H1 (cell line): ENCODE data around the gene GREM2. TPM values are rescaled to one million over a fixed set of nuclear protein-coding genes. Genes with fewer than 3 reads are reported as not detected.

Experiments used
- CHD1 ChIP-seq: IDR thresholded peaks from 2 replicates; pipeline ENCODE4 v1.6.1; 2012; ENCODE audit warnings: low read depth, low read length, improper control_type of control experiment
- MAFK ChIP-seq: IDR thresholded peaks from 2 replicates; pipeline ENCODE4 v1.6.1; 2012; ENCODE audit warnings: low read depth, mild to moderate bottlenecking, improper control_type of control experiment, low read length
- POLR2AphosphoS5 ChIP-seq: IDR thresholded peaks from 2 replicates; pipeline ENCODE4 v1.6.1; 2011; ENCODE audit warnings: low read depth, low read length
- RNF2 ChIP-seq: fragments of 200-900, 300-1000 bp; sonication (generic); IDR thresholded peaks from 2 replicates; pipeline ENCODE4 v1.7.1; 2016; ENCODE audit warnings: borderline replicate concordance, low read depth, mild to moderate bottlenecking, antibody characterized with exemption, low read length; ENCODE audit not compliant: poor library complexity, severe bottlenecking; ENCODE audit errors: missing control alignments
- SIX5 ChIP-seq: IDR thresholded peaks from 2 replicates; pipeline ENCODE4 v1.6.1; 2011; ENCODE audit warnings: mild to moderate bottlenecking, low read depth, low read length
- TAF1 ChIP-seq: IDR thresholded peaks from 2 replicates; pipeline ENCODE4 v1.6.1; 2011; ENCODE audit warnings: mild to moderate bottlenecking, low read depth, low read length
- TBP ChIP-seq: IDR thresholded peaks from 2 replicates; pipeline ENCODE4 v1.6.1; 2011; ENCODE audit warnings: low read depth, low read length, improper control_type of control experiment
- TEAD4 ChIP-seq: IDR thresholded peaks from 2 replicates; pipeline ENCODE4 v1.6.1; 2012; ENCODE audit warnings: low read depth, low read length, inconsistent platforms, mixed read lengths
- YY1 ChIP-seq: IDR thresholded peaks from 2 replicates; pipeline ENCODE4 v1.6.1; 2011; ENCODE audit warnings: low read depth, mild to moderate bottlenecking, low read length
- polyA plus RNA-seq, 7 experiments: library from polyadenylated mRNA; depleted of rRNA in 3 of 7; stranded (reverse) in 5 of 7; unstranded in 2 of 7; fragments of >200 nt in 5 of 7; fragments of 200-250 nt in 2 of 7; gene quantifications; 1 replicate in 5 of 7; 2 replicates in 1 of 7; 4 replicates in 1 of 7; pipeline versions ENCODE4 v1.2.1 to v1.2.3, GENCODE V29; 2011 to 2013; ENCODE audit warnings: missing spikeins in 2 of 7, mixed read lengths in 2 of 7
- total RNA-seq: library from RNA; stranded (reverse); fragmentation: NEBNext Ultra II Directional; extraction: Animal tissue kit (Norgen Biotek cat#: 25700); gene quantifications from 2 replicates; pipeline ENCODE4 v1.2.1, GENCODE V29; 2021
- TF ChIP-seq, protein P1 (sequence below): fragments of 300-600 bp; sonication (generic); IDR thresholded peaks from 2 replicates; pipeline ENCODE4 v1.7.1; 2012; ENCODE audit warnings: low read length, moderate library complexity, mild to moderate bottlenecking, inconsistent platforms; ENCODE audit not compliant: insufficient replicate concordance

GREM2 gene
- total and polyA plus RNA-seq, 2 of the 8 experiments (the other 6 are each of a cell fraction or from before 2014, with no cell fraction given), result 0.05 TPM; not detected in 1

DNA sequence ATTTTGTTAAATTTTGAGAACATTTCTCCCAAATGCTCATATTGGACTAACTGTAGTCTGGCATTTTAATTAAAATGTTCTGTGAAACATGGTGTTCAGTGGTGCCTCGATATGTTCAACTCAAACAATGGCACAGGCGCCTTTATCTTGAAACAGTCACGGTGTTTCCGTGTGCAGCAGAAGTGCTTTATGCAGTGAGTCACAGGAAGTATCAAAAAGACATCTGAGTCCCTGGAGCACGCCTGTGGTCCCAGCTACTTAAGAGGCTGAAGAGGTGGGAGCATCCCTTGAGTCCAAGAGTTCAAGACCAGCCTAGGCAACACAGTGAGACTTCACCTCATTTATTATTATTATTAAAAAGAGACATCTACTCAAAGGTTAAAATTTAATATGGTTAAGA lies 52.2 kb downstream of the GREM2 start (continued):
- TF ChIP-seq, protein P1, sequence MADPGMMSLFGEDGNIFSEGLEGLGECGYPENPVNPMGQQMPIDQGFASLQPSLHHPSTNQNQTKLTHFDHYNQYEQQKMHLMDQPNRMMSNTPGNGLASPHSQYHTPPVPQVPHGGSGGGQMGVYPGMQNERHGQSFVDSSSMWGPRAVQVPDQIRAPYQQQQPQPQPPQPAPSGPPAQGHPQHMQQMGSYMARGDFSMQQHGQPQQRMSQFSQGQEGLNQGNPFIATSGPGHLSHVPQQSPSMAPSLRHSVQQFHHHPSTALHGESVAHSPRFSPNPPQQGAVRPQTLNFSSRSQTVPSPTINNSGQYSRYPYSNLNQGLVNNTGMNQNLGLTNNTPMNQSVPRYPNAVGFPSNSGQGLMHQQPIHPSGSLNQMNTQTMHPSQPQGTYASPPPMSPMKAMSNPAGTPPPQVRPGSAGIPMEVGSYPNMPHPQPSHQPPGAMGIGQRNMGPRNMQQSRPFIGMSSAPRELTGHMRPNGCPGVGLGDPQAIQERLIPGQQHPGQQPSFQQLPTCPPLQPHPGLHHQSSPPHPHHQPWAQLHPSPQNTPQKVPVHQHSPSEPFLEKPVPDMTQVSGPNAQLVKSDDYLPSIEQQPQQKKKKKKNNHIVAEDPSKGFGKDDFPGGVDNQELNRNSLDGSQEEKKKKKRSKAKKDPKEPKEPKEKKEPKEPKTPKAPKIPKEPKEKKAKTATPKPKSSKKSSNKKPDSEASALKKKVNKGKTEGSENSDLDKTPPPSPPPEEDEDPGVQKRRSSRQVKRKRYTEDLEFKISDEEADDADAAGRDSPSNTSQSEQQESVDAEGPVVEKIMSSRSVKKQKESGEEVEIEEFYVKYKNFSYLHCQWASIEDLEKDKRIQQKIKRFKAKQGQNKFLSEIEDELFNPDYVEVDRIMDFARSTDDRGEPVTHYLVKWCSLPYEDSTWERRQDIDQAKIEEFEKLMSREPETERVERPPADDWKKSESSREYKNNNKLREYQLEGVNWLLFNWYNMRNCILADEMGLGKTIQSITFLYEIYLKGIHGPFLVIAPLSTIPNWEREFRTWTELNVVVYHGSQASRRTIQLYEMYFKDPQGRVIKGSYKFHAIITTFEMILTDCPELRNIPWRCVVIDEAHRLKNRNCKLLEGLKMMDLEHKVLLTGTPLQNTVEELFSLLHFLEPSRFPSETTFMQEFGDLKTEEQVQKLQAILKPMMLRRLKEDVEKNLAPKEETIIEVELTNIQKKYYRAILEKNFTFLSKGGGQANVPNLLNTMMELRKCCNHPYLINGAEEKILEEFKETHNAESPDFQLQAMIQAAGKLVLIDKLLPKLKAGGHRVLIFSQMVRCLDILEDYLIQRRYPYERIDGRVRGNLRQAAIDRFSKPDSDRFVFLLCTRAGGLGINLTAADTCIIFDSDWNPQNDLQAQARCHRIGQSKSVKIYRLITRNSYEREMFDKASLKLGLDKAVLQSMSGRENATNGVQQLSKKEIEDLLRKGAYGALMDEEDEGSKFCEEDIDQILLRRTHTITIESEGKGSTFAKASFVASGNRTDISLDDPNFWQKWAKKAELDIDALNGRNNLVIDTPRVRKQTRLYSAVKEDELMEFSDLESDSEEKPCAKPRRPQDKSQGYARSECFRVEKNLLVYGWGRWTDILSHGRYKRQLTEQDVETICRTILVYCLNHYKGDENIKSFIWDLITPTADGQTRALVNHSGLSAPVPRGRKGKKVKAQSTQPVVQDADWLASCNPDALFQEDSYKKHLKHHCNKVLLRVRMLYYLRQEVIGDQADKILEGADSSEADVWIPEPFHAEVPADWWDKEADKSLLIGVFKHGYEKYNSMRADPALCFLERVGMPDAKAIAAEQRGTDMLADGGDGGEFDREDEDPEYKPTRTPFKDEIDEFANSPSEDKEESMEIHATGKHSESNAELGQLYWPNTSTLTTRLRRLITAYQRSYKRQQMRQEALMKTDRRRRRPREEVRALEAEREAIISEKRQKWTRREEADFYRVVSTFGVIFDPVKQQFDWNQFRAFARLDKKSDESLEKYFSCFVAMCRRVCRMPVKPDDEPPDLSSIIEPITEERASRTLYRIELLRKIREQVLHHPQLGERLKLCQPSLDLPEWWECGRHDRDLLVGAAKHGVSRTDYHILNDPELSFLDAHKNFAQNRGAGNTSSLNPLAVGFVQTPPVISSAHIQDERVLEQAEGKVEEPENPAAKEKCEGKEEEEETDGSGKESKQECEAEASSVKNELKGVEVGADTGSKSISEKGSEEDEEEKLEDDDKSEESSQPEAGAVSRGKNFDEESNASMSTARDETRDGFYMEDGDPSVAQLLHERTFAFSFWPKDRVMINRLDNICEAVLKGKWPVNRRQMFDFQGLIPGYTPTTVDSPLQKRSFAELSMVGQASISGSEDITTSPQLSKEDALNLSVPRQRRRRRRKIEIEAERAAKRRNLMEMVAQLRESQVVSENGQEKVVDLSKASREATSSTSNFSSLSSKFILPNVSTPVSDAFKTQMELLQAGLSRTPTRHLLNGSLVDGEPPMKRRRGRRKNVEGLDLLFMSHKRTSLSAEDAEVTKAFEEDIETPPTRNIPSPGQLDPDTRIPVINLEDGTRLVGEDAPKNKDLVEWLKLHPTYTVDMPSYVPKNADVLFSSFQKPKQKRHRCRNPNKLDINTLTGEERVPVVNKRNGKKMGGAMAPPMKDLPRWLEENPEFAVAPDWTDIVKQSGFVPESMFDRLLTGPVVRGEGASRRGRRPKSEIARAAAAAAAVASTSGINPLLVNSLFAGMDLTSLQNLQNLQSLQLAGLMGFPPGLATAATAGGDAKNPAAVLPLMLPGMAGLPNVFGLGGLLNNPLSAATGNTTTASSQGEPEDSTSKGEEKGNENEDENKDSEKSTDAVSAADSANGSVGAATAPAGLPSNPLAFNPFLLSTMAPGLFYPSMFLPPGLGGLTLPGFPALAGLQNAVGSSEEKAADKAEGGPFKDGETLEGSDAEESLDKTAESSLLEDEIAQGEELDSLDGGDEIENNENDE, result no peak
- TF ChIP-seq SIX5 (no peak), TEAD4 (no peak), TAF1 (no peak), CHD1 (no peak), POLR2AphosphoS5 (no peak), YY1 (no peak), TBP (no peak), RNF2 (no peak), MAFK (no peak)
